ENCODE measurements around the gene PKHD1.

The PKHD1 gene

GRCh38 chr6:51704932-51705540 is 382.4 kb downstream of the PKHD1 start:
- no peak for DNase-seq (ENCODE audit: low read depth, low spot score)

DNA sequence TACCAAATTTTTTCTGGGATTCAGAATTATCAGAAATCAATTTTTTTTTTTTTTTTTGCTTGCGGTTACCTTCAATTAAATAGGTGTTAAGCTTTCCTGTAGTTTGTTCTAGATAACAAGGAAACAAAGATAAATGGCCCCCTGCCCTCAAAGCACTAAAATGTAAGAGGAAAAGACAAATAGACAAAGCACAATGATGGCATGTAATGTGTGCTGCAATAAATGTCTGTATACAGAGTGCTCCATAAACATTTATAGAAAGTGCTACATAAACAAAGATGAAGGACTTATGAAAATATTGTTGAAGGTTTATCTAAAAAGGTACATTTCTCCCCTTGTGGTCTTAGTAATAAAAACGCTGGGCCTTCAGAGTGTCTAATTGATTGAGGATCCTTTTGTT is 384.6 kb downstream of the PKHD1 start:
- no peak for DNase-seq (ENCODE audit: low read depth, low spot score)

GRCh38 chr6:51684603-51685002 is 402.8 kb downstream of the PKHD1 start:
- no peak for DNase-seq (ENCODE audit: low read depth, low spot score)

- no peak for DNase-seq (ENCODE audit: low read depth, low spot score)
Measured at GRCh38 chr6:51684038-51684437, 403.4 kb downstream of the PKHD1 start.

- DNase-seq (ENCODE audit: low read depth, low spot score) = no peak
Measured at GRCh38 chr6:51678905-51679620, 408.4 kb downstream of the PKHD1 start.

DNA sequence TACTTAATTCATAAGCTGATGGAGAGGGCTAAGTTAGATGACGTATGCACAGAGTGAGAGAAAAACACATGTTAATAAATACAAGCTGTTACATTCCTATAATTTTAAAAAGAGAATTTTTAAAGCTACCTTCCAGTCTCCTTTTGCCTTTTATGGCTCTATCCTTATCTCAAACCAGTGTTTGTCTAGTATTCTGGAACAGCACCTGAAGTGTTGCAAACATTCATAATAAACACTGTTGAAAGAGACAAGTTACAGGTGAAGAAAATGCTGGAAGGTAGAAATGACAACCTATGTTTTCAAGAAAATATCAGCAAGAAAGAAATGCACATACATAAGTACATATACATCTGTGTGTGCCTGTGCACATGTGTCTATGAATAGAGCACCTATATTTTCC is 409.1 kb downstream of the PKHD1 start:
- no peak for DNase-seq (ENCODE audit: low read depth, low spot score)

DNA sequence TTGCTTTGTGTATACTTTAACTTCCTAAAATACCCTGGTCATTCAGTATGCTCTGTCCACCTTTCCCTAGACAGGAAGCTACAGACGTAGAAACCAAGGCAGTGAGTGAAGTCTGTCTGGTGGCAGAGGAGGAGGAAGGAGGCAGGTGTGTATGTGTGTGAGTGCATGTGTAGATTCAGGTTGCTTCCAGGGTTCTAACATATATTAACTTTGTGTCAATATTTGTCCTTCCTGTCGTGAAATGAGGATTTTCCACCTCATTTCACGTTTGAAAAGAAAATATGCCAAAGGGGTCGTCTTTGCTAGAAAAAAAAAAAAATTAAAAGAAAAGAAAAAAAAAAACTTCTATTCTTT is 411.5 kb downstream of the PKHD1 start:
- no peak for DNase-seq (ENCODE audit: low read depth, low spot score)

DNA sequence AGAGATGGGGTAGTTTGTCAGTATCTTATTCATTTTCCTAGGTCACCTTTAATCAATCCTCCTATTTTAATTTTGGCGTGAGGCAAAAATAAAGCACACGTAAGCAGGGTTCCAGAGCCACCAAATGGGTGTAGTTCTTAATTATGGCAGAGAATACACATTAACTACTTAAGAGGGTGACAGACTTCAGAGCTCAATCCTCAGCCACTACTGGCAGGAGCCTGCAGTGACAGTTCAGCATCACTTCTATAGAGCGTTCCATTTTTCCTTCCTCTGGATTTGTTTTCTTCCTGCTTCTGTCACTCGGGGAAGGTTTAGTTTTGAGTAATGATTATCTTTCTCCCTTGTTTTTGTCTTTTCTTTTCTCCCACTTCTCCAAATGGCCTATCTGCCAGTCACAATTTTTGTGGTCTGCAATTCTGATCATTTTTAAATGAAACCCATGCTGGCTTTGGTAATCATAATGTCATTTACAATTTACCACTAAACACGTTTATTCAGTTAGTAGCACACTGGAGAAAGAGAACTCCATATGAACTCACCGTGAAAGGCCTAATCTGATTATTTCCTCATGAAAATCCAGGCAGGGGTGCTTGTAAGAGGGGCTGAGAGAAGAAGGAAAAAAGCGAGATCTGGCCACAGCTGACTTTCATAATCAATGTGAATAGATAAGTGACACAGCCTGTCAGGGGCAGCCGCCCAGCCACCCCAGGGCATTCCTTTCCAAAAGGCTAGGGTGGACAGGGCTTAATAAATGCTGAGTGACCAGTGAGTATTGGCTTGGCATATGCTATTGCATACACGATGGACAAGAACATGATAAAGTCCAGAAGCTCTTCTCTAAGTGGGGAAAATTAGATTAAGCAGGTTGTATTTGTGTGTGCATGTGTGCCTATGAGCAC is 412.1 kb downstream of the PKHD1 start:
- no peak for DNase-seq (ENCODE audit: low read depth, low spot score)

DNA sequence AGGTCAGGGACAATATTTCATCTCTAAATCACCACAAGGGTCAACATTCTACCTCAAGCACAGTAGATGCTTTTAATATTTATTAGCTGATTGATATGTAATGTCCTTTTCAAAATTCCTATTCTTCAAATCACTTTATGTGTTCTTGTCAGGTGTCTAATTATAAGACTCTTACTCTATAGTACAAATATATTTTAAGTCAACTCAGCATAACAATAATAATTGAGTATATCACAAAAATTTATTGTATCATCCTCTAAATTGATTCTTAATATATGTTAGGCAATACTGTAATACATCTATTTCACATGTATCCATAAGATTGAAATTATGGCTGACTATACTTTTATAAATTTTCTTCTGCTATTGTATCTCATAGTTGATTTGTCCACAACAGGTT is 423.9 kb downstream of the PKHD1 start:
- no peak for DNase-seq (ENCODE audit: low read depth, low spot score)

DNA sequence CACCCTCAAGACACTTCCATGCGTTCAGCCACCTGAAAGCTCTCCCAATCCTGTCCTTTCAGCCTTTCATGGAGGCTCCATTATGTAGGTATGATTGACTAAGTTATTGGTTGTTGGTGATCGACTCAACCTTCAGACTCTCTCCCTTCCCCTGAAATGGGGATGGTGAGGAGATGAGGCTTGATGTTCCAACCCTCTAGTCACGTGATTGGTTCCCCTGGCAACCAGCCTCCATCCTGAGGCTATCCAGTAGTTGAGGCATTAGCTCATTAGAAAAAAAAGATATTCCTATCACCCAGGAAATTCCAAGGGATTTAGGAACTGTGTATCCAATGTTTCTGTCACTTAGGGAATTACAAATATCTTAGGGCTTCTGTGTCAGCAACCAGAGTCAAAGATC is 426.6 kb downstream of the PKHD1 start:
- no peak for DNase-seq (ENCODE audit: low read depth, low spot score)

DNA sequence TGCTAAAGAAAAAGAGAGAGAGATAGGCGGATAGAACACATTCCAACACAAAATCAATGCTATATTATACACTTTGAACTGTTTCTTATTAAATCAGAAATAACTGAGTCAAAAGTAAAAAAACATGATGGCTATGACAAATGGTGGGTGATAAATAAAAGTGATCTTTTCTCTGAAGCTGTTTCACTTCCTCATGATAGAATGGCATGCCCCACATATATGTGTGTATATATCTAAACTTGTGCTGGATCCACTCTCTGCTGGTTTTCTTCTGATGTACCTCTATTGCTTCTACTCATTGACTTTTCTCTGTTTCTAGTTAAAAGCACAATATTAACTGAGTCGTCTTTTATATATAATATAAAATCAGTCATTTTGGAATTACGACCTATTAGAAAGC is 429.9 kb downstream of the PKHD1 start:
- DNase-seq (ENCODE audit: low read depth, low spot score) = no peak

DNA sequence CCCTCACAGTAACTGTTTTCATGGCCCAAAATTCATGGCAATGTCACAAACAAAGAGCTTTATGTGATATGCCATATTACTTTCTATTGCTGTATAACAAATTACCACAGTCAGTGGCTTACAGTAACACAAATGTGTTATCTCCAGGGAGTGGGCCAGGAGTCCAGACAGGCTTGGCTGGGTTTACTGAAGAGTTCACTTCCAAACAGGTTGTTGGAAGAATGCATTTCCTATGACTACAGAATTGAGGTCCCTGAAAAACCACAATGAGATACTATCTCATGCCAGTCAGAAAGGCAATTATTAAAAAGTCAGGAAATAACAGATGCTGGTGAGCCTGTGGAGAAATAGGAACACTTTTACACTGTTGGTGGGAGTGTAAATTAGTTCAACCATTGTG is 431.9 kb downstream of the PKHD1 start:
- DNase-seq (ENCODE audit: low read depth, low spot score) = no peak

- DNase-seq (ENCODE audit: low read depth, low spot score) = no peak
Measured at GRCh38 chr6:51654647-51655046, 432.8 kb downstream of the PKHD1 start.

- DNase-seq (ENCODE audit: low read depth, low spot score) = no peak
Measured at GRCh38 chr6:51651132-51651817, 436.1 kb downstream of the PKHD1 start.

DNA sequence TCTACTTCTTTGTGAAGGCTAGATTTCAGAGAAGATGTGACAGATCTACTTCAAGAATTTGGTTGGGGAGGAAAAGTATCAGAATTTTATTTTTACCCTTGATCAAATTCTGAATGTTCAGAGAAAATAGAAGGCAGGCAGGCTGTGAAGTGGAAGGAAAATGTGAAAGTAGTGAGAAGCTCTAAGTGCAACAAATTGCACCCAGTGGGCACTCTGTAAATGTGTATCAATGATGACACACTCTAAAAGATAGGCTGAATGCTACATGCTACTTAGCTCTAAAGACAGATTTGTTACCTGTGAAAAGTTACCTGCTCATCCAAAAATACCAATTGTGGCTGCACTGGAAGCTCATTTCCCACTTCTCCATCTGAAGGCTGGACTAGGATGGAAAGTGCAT is 438.6 kb downstream of the PKHD1 start:
- no peak for DNase-seq (ENCODE audit: low read depth, low spot score)

DNA sequence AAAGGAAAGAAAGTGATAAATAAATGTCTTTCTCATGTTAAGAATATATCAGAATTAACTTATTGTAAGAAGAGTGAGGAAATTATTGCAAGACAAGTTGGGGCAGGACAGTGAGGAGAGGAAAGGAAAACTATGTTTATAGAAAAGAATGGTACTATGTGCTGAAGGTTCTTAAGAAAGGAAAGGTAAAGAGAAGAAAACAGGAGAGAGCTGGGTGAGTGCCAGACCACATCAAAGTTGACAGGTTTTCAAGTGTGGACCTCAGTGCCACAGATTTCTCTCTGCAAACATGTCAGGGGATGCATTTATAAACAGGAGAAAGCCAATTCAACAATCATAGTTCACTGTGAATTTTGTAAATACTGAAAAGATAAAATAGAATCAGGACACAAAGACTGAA is 439.2 kb downstream of the PKHD1 start:
- no peak for DNase-seq (ENCODE audit: low read depth, low spot score)

DNA sequence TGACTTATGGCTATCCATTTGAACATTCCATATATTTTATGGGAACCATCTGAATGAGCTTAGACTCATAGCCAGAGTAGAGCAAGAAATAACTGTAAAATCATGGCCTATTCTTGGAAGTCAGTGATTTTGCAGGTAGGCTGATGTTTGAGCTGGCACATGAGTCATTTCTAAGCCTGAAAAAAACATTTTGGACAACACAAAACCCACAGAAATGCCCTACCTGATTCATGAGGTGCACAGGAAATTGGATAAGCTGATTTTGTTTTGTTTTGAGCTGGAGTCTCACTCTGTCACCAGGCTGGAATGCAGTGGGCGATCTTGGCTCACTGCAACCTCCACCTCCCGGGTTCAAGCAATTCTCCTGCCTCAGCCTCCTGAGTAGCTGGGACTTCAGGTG is 443.0 kb downstream of the PKHD1 start:
- DNase-seq (ENCODE audit: low read depth, low spot score) = no peak

- no peak for DNase-seq (ENCODE audit: low read depth, low spot score)
Measured at GRCh38 chr6:51640021-51640420, 447.4 kb downstream of the PKHD1 start.

GRCh38 chr6:51633424-51633823 is 454.0 kb downstream of the PKHD1 start:
- DNase-seq (ENCODE audit: low read depth, low spot score) = no peak

DNA sequence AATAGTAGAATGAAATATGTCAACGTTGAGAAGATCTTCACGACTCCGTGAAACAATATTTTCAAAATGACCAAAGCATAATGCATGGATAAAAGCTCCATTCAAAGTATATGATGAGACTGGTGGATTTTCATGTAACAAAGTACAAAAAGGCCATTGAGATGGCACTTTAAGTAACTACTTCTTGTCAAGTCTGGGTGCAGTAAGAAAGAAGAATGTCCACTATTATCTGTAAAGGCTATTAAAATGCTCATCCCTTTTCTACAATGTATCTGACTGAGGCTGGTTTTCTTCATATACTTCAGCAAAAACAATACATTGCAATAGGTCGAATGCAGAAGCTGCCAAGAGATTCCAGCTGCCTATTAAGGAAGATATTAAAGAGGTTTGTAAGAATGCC is 457.4 kb downstream of the PKHD1 start:
- DNase-seq (ENCODE audit: low read depth, low spot score) = no peak

DNA sequence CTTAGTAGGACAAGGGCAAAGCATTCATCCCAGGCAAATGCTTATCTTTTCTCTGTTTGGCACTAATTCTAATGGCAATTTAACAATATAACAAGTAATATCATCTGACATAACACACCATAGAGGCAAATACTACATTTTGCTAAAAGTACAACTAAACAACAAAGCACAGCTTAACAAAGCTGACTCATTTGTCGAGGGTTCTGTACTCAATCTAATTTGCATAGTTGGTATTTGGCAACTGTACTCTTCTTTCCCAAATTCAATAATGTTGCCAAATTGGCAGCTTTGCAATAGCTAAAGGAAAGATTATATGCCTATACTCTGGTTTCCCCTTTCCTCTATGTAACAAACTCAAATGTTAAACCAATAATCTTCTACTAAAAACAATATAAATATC is 461.0 kb downstream of the PKHD1 start:
- no peak for DNase-seq (ENCODE audit: low read depth, low spot score)

GRCh38 chr6:51625566-51625965 is 461.8 kb downstream of the PKHD1 start:
- no peak for DNase-seq (ENCODE audit: low read depth, low spot score)

All from activated naive CD8-positive, alpha-beta T cell treated with anti-CD3 and anti-CD28 coated beads, Interleukin-2, amount 50 U/mL, for 16 hours (primary cell).